ENCODE results near the gene KCNQ2. TPM values are rescaled to one million over a fixed set of nuclear protein-coding genes. Genes with fewer than 3 reads are reported as not detected.

KCNQ2 gene
- polyA plus RNA-seq, 3 donors, result not detected

DNA sequence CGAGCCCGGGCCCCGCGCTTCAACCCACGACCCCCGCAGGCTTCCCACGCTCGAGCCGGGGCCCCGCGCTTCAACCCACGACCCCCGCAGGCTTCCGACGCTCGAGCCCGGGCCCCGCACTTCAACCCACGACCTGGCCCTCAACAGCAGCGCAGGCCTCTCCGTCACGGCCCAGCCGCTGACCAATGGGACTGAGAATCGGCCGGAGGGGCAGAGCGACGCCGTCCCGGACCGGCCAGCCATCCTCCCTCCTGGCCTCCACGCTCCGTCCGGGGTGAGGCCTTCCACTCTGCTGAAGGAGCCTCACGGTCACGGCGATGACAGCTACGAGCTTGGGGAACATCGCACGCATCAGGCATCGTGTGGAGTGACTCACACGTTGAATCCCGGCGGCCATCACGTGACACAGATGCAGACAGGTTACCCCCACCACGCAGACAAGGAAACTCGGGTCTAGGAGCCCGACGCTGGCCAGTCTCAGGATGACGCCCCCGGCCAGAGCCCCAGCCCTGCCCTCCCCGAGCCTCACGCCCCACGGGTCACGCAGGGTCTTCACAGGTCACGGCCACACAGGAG is 6.1 kb downstream of the KCNQ2 start:
- TF ChIP-seq, protein P1, sequence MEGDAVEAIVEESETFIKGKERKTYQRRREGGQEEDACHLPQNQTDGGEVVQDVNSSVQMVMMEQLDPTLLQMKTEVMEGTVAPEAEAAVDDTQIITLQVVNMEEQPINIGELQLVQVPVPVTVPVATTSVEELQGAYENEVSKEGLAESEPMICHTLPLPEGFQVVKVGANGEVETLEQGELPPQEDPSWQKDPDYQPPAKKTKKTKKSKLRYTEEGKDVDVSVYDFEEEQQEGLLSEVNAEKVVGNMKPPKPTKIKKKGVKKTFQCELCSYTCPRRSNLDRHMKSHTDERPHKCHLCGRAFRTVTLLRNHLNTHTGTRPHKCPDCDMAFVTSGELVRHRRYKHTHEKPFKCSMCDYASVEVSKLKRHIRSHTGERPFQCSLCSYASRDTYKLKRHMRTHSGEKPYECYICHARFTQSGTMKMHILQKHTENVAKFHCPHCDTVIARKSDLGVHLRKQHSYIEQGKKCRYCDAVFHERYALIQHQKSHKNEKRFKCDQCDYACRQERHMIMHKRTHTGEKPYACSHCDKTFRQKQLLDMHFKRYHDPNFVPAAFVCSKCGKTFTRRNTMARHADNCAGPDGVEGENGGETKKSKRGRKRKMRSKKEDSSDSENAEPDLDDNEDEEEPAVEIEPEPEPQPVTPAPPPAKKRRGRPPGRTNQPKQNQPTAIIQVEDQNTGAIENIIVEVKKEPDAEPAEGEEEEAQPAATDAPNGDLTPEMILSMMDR (IDR thresholded peaks at IDR 0.05), result no peak
- intact Hi-C loops (cut with micrococcal nuclease), result no loop called here
- no peak overlapping the region for H3K9ac ChIP-seq (ENCODE audit: insufficient read depth, low read length, poor library complexity, severe bottlenecking)
- peaks cover 0 to 4% (median 0%) of the 10 kb centered on the region in 7 donors for H3K9me3 Mint-ChIP-seq
- H3K9me3 ChIP-seq (replicated peaks in 1 of 2; ENCODE audit: control insufficient read depth in 1 of 2, insufficient read depth in 1 of 2, low read length in 2 of 2), result no peaks in the 10 kb centered on the region
- peaks cover 2 to 16% of the 10 kb centered on the region in 2 donors for H3K27me3 ChIP-seq (ENCODE audit: control insufficient read depth in 2 of 2, insufficient read depth in 2 of 2, low read length in 2 of 2)
- H3K4me3 ChIP-seq (replicated peaks in 1 of 3; ENCODE audit: low read depth in 2 of 3, low read length in 3 of 3), result no peak overlapping the region
- no peak overlapping the region for H3K27ac Mint-ChIP-seq
- H3K36me3 ChIP-seq (replicated peaks in 1 of 2; ENCODE audit: control insufficient read depth in 1 of 2, insufficient read depth in 2 of 2, low read length in 2 of 2), result no peaks in the 10 kb centered on the region
- H3K4me1 Mint-ChIP-seq, result no peaks in the 10 kb centered on the region
- no peak overlapping the region for H3K4me2 ChIP-seq (replicated peaks; ENCODE audit: extremely low read depth, low read length, poor library complexity, severe bottlenecking)
- no peak for DNase-seq
- no peaks in the 10 kb centered on the region for H3K4me1 ChIP-seq (ENCODE audit: control insufficient read depth in 1 of 2, insufficient read depth in 2 of 2, low read length in 2 of 2)
- no peaks in the 10 kb centered on the region for H4K20me1 ChIP-seq (ENCODE audit: insufficient read depth, low read length)
- WGBS (ENCODE audit: insufficient coverage), result 89% methylated on average over 55 of the region's 55 CpGs
- H3K36me3 Mint-ChIP-seq, result no peaks in the 10 kb centered on the region
- no peak overlapping the region for H2AFZ ChIP-seq (ENCODE audit: insufficient read depth, low read depth, low read length, poor library complexity, severe bottlenecking)
- no peak overlapping the region for H3K27ac ChIP-seq (ENCODE audit: low read depth in 1 of 2, low read length in 2 of 2)
- no peaks in the 10 kb centered on the region for H3K79me2 ChIP-seq (ENCODE audit: insufficient read depth, low read length)
- peaks cover 13 to 38% (median 27%) of the 10 kb centered on the region in 3 donors for H3K27me3 Mint-ChIP-seq (ENCODE audit: low read depth in 3 of 3)
- H3K4me3 Mint-ChIP-seq, result no peak overlapping the region

DNA sequence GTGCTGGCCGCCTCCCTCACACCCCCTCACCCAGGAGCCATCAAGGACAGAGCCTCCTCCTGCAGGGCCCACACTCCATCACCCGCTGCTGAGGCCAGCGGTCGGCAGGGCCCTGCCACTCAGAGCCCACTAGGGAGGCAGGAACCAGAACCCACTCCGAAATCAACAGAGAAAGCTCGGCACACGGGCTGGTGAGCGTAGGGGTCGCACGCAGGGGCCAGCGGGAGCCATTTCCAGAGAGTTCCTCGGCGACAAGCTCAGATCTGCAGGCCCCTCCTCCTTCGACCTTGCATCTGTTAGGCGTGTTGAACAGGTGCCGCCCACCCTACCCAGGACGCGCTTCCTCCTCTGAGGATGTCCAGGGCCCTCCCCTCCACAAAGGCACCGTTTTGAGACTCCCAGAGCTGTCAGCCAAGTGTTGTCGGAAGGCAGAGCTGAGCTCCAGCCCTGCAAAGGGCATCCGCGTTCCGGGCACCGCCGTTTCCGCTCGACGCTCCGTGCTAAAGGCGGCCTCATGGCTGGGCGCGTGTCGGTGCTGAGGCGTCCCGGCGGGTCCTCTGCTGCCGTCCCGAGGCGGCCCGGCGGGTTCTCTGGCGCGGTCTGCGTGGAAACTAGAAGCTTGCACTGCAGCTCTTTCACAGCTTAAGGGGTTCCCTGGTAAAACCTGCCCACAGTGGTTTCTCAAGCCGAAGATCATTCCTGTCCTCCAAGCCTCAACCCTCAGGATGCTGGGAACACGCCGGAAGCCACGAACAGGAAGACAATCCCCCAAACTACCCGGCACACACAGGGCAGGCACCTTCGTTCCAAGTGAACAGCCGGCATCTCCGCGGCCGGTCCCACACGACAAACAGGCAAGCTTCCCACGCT is 6.8 kb downstream of the KCNQ2 start:
- Histone ChIP-seq H3K27me3 (ENCODE audit: control insufficient read depth in 2 of 2, insufficient read depth in 2 of 2, low read length in 2 of 2) (peaks cover 0 to 9% of the 10 kb centered on the region in 2 donors), H3K9ac (ENCODE audit: insufficient read depth, low read length, poor library complexity, severe bottlenecking) (no peak overlapping the region), H4K20me1 (ENCODE audit: insufficient read depth, low read length) (no peaks in the 10 kb centered on the region), H3K4me3 (replicated peaks in 1 of 3; ENCODE audit: low read depth in 2 of 3, low read length in 3 of 3) (no peak overlapping the region), H3K4me2 (replicated peaks; ENCODE audit: extremely low read depth, low read length, poor library complexity, severe bottlenecking) (no peak overlapping the region), H3K36me3 (replicated peaks in 1 of 2; ENCODE audit: control insufficient read depth in 1 of 2, insufficient read depth in 2 of 2, low read length in 2 of 2) (no peaks in the 10 kb centered on the region), H2AFZ (ENCODE audit: insufficient read depth, low read depth, low read length, poor library complexity, severe bottlenecking) (no peak overlapping the region), H3K9me3 (replicated peaks in 1 of 2; ENCODE audit: control insufficient read depth in 1 of 2, insufficient read depth in 1 of 2, low read length in 2 of 2) (no peaks in the 10 kb centered on the region), H3K4me1 (ENCODE audit: control insufficient read depth in 1 of 2, insufficient read depth in 2 of 2, low read length in 2 of 2) (no peaks in the 10 kb centered on the region), H3K27ac (ENCODE audit: low read depth in 1 of 2, low read length in 2 of 2) (no peak overlapping the region), H3K79me2 (ENCODE audit: insufficient read depth, low read length) (no peaks in the 10 kb centered on the region)
- Mint-ChIP-seq H3K36me3 (no peaks in the 10 kb centered on the region), H3K27me3 (ENCODE audit: low read depth in 3 of 3) (peaks cover 9 to 35% (median 21%) of the 10 kb centered on the region in 3 donors), H3K4me1 (no peaks in the 10 kb centered on the region), H3K9me3 (peaks cover 0 to 4% (median 0%) of the 10 kb centered on the region in 7 donors), H3K4me3 (no peak overlapping the region), H3K27ac (no peak overlapping the region)
- no peak for DNase-seq
- WGBS (ENCODE audit: insufficient coverage), result 85% methylated on average over 51 of the region's 56 CpGs
- intact Hi-C loops (cut with micrococcal nuclease), result no loop called here
- TF ChIP-seq, protein P1 (IDR thresholded peaks at IDR 0.05), result no peak
